Panc1 (cell line): ENCODE measurements around the gene ROS1.

Source experiments
- POLR2AphosphoS5 ChIP-seq: IDR thresholded peaks from 2 replicates; pipeline ENCODE4 v1.6.1; 2012; ENCODE audit warnings: mild to moderate bottlenecking, low read depth, low read length, moderate library complexity
- SIN3A ChIP-seq: IDR thresholded peaks from 2 replicates; pipeline ENCODE4 v1.6.1; 2012; ENCODE audit warnings: low read depth, mild to moderate bottlenecking, low read length, moderate library complexity, borderline replicate concordance; ENCODE audit not compliant: insufficient read depth
- TCF7L2 ChIP-seq: IDR thresholded peaks from 2 replicates; pipeline ENCODE4 v1.6.1; 2011; ENCODE audit warnings: mild to moderate bottlenecking, low read depth, low read length, inconsistent platforms
- TF ChIP-seq, protein P1 (sequence below): fragments of 450-650 bp; IDR thresholded peaks from 2 replicates; pipeline ENCODE4 v1.5.1; 2017; ENCODE audit warnings: mild to moderate bottlenecking
- TF ChIP-seq, protein P2 (sequence below), 2 experiments: IDR thresholded peaks; 2 replicates each; pipeline ENCODE4 v1.6.1; 2011 to 2012; ENCODE audit warnings: low read depth in 2 of 2, control low read depth in 1 of 2, low read length in 1 of 2, mild to moderate bottlenecking in 1 of 2, moderate library complexity in 1 of 2; ENCODE audit not compliant: insufficient read depth in 1 of 2

DNA sequence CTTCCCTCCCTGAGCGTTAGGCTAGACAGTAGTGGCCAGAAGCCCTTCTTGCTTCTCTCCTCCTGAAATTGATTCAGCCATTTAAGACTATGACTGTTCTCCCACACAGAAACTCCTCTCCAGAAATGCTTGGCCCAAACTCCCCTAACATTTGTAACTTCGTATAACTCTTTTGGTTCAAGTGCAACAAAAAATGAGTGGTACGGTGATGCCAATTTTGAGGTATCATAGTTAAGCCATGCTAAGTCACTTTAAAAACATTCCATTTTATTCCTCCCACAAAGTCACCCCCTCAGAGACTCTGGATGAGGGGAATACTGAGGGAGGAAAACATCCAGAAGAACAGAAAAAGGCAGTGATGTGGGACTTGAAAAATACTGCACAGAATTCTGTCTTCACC, 21.1 kb upstream of the ROS1 start:
- TF ChIP-seq POLR2AphosphoS5 (no peak), TCF7L2 (no peak), SIN3A (no peak)
- TF ChIP-seq, protein P1, sequence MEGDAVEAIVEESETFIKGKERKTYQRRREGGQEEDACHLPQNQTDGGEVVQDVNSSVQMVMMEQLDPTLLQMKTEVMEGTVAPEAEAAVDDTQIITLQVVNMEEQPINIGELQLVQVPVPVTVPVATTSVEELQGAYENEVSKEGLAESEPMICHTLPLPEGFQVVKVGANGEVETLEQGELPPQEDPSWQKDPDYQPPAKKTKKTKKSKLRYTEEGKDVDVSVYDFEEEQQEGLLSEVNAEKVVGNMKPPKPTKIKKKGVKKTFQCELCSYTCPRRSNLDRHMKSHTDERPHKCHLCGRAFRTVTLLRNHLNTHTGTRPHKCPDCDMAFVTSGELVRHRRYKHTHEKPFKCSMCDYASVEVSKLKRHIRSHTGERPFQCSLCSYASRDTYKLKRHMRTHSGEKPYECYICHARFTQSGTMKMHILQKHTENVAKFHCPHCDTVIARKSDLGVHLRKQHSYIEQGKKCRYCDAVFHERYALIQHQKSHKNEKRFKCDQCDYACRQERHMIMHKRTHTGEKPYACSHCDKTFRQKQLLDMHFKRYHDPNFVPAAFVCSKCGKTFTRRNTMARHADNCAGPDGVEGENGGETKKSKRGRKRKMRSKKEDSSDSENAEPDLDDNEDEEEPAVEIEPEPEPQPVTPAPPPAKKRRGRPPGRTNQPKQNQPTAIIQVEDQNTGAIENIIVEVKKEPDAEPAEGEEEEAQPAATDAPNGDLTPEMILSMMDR: no peak; the same call in 1 of the 2 replicates
- TF ChIP-seq, protein P2, sequence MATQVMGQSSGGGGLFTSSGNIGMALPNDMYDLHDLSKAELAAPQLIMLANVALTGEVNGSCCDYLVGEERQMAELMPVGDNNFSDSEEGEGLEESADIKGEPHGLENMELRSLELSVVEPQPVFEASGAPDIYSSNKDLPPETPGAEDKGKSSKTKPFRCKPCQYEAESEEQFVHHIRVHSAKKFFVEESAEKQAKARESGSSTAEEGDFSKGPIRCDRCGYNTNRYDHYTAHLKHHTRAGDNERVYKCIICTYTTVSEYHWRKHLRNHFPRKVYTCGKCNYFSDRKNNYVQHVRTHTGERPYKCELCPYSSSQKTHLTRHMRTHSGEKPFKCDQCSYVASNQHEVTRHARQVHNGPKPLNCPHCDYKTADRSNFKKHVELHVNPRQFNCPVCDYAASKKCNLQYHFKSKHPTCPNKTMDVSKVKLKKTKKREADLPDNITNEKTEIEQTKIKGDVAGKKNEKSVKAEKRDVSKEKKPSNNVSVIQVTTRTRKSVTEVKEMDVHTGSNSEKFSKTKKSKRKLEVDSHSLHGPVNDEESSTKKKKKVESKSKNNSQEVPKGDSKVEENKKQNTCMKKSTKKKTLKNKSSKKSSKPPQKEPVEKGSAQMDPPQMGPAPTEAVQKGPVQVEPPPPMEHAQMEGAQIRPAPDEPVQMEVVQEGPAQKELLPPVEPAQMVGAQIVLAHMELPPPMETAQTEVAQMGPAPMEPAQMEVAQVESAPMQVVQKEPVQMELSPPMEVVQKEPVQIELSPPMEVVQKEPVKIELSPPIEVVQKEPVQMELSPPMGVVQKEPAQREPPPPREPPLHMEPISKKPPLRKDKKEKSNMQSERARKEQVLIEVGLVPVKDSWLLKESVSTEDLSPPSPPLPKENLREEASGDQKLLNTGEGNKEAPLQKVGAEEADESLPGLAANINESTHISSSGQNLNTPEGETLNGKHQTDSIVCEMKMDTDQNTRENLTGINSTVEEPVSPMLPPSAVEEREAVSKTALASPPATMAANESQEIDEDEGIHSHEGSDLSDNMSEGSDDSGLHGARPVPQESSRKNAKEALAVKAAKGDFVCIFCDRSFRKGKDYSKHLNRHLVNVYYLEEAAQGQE (IDR thresholded peaks at IDR 0.05; ENCODE audit: insufficient read depth in 1 of 2, low read depth in 2 of 2, low read length in 1 of 2): no peak
